ENCODE measurements around the gene PLCB4. TPM values are rescaled to one million over a fixed set of nuclear protein-coding genes. Genes with fewer than 3 reads are reported as not detected.

Gene PLCB4
- total RNA-seq, 1 donor from 2014 or later = 16.4 TPM

DNA sequence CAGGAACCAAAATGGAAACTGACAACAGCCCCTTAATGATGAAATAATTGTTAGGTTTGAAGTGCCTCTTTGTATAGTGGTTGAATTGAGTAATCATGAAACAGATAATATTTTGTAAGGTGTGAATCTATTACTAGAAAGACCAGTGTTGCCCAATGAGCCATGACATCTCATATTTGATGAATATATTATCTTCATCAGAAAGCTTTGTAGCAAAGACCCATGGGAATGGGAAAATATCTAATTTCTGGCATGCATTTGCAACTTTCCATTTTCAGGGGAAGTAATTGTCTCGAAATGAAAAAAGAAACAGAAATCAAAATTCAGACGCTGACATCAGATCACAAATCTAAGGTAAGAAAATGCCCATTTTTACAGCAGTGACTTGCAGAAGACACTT, 388.2 kb downstream of the PLCB4 start:
- DNase-seq = no peak

DNA sequence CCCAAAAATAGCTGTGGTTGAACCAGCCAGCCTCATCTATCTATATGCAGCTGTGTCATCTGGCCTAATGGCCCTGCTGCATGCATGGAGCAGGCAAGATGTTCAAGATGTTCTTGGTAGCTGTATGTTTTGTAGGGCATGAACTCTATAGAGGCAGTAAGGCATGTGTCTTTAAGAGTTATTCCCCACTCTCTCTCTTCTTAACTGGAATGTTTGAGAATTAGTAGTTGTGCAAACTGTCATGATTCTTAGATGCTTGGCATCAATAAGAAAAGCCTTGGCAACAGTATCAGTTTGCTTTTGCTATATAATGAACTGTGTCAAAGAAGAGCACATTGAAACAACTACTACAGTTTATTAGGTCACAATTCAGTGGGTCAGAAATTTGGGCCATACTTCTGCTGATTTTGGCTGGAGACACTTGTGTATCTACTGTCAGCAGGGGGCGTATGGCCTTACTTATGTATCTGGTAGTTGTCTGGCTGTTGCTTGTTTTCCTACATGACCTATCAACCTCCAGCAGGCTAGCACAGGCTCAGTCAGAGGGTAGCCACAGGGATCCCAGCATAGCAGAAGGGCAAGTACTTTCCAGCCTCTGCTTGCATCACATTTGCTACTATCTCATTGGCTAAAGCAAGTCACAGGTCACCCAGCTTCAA, 389.4 kb downstream of the PLCB4 start:
- no peak for DNase-seq

DNA sequence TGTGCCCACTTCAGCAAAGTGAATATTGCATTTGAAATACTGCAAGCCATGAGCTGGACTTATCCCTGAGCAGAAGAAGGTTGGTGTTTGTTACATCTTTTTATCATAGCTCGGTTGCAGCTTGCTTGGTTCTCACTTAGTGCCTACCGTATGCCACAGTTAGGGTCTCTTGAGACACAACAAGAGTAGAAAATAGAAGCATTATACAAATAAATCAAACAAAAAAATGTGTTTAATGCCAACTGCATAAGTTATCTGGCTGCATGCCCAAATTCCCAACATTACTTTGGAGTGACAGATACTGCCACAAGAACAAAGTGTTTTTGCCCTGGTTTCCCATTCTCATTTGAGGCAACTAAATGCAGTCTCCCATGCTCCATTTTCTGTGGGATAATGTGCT, 391.6 kb downstream of the PLCB4 start:
- DNase-seq = peak; percentile 37

DNA sequence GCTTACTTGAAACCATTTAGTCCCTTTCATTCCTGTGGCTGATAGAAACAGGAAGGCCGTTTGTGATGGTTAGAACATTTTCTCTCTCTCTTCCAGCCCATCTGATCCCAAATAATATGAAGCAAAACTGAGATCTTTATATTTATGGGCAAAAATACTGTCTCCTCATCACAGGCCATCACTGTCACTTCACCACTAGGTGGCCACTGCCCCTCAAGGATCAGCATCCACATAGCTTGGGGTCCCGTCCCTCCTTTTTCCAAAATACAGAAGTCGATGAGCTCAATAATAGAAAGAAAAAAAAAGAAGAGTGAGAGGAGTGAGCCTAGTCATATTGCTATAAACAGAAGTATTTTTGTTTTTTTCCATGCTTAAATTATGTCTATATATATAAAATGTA, 399.1 kb downstream of the PLCB4 start:
- no peak for DNase-seq

DNA sequence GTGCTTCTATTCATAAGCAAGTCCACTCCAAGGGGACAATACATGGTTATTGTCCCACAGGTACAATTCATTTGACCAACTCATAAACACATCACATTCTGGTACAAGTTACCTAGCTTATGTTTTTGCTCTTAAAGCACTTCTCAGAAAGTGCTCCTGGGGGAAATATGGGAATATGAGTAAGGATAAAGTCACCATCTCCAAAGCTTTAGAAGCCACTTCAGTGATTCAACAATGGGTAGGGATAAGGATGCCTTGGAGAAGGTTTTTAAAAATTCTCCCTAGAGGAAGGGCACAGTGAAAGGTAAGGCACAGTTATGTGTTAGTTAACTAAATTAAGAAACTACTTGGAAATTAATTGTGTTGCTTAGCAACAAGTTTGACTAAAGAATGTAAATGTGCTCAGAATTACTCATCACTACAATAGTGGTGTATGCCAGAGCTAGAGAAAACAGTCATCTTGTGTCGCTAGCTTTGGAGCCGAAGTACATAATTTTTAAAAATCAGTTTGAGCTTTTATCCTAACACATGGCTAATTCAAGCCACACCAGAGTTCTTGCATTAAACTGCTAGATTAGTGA, 406.0 kb downstream of the PLCB4 start:
- DNase-seq = no peak

DNA sequence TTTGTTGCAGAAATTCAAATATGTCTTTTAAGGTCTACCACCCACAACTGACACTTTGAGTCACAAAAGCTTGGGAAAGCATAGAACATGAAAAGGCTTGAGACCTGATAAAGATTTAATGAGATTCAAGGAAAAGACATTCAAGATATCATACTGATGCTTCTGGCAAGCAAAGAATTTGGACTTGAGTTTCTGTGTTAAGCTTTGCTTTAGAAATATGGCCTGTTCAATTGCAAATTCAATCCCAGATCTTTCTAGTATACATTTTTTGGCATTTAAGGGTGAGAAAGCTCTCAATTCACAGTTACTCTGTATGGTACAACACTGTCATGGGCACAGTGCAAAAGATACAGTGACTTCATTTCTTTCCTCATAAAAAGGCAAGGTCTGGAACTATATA, 406.6 kb downstream of the PLCB4 start:
- no peak for DNase-seq

DNA sequence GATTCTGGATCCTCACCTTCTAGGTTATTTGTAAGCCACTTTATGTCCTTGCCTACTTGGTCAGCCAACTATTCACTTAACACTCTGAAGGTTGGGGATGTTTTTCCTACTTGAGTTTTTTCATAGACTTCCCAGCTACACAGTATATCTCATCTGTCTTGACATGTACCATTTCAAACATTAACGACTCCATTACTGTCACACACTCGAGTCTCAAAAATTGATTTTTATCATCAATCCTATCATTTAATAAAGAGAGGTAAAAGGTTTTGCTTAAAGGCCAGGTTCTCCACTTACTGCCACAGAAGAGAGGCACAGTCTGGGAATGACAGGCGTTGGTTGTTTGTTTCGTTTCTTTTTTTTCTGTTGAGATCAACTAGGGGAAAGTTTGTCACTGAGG, 407.3 kb downstream of the PLCB4 start:
- no peak for DNase-seq

DNA sequence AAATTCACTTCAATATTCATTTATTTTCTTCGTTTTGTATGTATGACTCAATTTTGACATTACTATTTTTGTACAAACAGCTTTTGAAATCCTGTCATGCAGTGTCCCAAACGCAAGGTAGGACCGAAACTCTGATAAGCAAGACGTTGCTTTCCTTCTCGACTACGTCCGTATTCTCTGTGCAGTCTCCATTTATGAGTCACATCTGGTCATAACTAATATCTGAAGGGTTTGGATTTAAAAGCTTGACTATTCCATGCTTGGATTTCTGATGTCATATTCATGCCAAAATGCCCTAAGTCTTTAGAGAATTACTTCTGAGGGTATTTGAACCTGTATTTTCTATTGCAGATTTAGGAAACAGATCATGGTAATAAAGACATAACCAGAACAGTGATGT, 407.8 kb downstream of the PLCB4 start:
- DNase-seq = no peak

DNA sequence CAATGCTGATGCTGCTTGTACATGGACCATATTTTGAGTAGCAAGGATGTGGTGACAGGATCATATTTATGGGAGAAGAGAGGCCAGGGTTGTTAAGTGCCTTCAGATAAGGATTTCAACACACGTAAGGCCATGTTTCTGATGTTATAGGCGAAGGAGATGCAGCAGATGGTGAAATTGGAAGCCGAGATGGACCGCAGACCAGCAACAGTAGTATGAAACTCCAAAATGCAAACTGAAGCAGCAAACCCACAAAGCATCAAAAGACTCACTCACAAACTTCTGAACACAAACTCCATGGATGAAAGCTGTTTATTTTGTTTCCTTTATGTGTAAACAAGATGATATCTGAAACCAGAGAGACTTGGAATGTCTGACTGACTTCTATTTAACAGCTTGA, 409.9 kb downstream of the PLCB4 start:
- DNase-seq = no peak

DNA sequence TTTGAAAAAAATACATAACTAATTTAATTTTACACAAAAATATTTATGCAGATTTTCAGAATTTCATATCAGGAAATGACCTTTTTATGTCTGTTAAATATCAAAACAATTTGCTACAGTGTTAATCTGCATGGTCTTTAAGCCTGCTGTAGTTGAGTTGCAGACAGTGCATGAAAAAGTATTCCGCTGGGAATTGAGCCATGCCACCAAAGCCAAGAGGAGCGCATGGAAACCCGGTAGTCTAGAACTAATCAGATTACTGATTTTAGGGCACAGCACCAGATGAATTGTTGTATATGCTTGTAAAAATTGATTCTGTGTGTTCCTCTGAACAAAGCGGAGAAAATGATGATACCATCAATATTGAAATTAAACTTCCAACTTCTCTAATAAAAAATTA, 411.2 kb downstream of the PLCB4 start:
- peak; percentile 22 for DNase-seq

DNA sequence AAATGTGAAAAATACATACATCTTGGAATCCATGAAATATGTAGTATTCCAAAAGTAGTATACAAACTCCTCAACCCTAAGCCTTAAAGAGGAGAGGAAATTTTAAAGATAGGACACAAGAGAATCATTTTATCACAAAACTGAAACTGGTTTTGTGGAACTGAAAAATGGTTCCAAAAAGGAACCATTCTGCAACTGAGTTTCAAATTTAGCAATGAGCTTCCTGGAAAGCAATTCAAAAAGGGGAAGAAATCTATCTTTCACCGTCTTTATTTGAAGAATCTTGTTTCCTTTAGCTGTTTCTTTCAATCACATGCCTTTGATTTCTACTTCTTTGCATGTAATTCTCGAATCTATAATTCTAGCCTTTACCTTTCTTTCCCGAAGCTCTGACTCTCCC, 413.3 kb downstream of the PLCB4 start:
- no peak for DNase-seq

DNA sequence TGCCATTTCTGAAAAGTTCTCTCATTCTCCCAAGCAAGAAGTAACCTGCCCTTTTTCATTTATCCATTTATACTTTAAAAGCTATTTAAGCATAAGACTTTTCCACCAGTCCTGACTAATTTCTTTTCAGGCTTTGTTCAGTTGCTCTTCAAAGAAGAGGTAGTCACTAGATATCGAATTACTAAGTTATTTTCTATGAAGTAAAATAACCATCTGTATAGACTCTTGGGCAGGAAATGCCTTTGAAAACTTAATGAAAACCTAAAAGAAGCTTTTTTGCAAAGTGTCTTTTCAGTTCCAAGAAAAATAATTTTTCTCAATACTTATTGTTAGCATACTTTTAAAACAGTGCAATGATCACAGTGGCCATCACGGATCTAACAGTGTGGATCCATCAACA, 414.2 kb downstream of the PLCB4 start:
- DNase-seq = no peak

DNA sequence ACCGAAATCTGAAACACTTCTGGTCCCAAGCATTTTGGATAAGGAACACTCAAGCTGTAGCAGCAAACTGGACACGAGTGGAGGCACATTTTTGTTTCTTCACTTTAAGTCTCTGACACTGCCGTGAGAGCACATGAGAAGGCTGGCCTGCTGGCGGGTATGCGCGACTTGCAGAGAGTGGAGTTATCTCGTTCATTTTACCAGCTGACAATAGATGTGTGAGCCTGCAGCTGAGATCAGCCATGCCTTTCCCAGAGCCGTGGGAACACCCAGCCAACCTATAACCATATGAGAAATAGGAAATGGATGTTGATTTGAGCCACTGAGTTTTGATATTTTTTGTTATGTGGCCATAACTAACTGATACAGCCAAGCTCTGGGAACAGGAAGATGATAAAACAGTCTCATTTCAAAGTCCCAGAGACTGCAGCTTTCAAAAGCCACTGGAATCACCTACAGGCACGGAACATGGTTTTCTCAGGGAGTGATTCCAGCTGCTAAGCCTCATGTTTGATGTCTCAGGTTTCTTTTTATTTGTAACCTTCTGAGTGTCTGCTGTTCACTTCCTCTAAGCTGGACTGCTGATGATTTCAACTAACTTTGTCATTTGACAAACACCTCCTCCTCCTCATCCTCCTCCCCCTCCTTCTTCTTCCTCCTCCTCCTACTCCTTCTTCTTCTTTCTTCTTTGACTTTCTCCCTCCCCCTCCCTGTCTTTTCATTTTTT, 416.9 kb downstream of the PLCB4 start:
- no peak for DNase-seq

DNA sequence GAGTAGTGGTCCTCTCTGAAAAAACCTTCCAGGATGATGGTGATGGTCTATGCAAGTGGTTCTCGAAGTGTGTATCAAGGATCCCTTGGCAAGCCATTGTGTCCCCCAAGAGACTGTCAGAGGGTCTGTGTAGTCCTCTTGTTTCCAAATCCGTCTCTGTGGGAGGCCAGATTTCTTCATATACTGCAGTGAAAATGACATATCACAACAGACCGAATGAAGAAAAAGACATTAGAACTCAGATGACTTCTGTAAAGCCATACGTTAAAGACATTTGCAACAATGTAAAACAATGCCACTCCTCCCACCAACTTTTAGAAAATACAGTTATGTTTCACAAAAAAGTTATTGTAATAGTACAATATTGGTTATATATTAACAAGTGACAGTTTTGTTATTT, 418.3 kb downstream of the PLCB4 start:
- no peak for DNase-seq

DNA sequence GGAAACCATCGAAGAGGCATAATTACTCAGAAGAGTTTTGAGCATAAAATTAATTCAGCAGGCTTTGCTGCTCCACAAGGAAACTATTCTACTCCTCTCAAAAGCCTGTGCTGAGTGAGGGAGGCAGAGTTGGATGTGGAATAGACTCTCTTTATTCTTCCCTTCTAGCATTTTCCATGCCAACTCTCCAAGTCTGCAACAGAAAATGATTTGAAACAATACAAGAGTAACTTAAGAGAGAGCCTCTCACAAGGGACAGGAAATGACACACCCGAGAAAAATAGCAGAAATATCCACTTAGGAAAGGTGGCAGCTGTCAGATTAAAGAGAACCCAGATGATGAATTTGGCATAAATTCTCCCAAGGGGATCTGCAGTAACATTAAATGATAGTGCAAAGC, 419.2 kb downstream of the PLCB4 start:
- peak; percentile 37 for DNase-seq

DNA sequence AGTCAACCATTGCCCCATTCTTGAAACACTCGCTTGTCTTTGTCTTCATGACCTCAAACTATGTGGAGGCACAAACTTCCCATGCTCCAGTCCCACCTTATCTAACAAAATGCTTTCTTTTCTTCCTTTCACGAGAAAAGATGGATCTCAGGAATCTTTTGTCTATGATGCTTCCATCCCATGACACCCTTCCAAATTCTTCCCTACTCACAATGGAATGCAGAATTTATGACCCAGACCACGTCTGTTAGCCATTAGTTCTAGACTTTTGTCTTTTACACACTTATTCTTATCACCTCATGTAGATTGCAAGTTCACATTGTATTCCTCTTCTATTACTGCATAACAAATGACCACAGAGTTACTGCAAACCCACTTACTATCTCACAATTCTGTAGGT, 421.3 kb downstream of the PLCB4 start:
- DNase-seq = no peak

DNA sequence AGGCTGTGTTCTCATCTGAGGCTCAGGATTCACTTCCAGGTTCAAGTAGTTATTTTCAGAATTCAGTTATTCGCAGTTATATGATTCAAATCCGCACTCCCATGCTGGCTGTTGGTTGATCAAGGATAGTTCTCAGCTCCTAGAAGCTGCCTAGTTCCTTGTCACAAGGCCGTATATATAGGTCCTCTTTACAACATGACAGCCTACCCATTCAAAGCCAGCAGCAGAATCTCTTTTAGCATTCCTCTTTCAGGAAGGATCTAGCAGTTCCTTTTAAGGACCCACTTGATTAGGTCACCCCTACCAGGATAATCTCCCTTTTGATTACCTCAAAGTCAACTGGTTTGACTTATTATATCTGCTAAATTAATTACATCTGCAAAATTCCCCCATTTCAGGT, 421.7 kb downstream of the PLCB4 start:
- no peak for DNase-seq

DNA sequence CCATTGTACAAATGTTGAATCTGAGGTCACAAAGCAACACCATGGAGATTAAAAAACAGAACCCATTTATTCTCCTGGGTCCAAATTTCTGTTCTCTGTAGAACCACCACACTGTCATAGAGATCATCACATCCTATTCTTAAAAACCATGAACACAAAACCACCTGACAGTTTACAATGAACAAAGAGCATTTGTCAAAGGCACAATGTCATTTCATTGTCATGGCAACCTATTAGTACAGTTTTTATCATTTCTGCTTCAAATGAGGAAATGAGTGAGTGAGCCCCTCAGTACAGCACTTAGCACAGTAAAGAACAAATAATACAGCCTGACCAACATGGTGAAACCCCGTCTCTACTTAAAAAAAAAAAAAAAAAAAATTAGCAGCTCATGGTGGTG, 422.4 kb downstream of the PLCB4 start:
- no peak for DNase-seq

DNA sequence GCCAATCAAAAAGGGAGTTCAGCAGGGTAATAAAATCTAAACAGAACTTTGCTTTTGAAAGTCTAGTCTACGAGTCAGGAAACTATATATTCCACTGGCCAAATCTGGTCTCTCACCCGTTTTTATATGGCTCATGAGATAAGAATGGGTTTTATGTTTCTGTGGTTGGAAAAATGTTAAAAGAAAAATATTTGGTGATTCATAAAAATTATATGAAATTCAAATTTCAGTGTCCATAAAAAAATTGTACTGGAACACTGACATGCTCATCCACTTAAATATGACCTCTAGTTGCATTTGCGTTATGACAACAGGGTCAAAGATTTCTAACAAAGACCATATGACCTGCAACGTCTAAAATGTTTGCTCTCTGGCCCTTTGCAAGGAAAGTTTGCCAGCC, 423.2 kb downstream of the PLCB4 start:
- DNase-seq = no peak

DNA sequence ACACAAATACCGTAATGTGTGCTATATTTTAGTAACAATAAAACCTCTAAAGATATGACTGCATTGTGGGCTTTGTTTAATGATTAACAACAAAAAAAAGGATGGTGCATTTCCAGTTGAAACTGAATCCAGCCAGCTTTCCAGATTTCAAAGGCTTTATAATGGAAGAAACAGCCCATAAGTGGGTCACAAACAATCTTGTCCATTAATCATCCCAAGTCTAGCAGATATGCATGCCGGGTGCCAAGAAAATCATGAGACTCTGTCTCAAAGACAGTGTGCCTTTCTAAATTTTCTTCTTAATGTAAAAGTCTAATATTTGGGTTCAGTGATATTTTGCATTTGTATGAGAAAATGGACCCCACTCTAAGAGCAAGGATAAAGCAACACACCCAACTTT, 424.9 kb downstream of the PLCB4 start:
- no peak for DNase-seq

DNA sequence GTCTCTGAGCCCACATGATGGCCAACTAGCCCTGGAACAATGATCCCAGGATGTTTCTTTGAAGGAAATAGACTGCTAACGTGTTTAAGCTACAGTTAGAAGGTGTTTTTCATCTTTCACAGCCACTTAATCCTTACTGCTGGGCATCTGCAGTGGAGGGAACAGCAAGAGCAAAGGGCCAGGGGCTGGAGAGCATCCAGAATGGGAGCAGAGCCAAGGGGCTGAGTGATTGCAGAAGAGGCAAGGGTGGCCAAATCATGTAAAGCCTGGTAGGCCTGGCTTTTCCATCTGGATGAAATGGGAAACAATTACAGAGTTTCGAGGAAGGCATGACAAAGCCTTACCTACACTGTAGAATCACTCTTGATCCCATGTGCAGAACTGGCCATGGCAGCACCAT, 426.8 kb downstream of the PLCB4 start:
- no peak for DNase-seq

DNA sequence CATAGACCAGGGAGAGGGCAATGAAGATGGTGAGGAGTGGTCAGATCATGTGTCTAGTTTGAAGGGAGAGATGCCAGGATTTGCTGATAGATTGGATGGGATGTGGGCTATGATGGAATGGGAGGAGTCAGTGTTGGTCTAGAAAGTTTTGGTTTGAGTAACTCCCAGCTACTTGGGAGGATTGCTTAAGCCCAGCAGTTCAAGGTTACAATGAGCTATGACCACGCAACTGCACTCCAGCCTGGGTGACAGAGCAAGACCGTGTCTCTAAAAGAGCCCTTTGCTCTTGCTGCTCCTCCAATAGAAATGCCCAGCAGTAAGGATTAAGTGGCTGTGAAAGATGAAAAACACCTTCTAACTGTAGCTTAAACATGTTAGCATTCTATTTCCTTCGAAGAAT, 427.3 kb downstream of the PLCB4 start:
- DNase-seq = no peak

DNA sequence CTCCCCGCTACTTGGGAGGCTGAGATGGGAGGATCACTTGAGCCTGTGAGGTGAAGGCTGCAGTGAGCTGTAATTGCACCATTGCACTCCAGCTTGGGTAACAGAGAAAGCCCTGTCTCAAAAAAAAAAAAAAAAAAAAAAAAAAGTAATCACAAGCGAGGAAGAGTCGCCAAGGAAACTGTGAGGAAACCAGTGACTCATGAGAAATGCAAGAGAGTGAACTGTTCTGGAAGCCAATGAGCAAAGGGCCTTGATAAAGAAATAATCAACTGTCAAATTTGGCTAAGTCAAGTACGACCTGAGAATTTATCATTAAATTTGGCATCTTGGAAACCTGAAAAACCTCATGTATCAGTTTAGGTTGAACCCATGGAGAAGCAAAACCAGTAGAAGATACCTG, 429.4 kb downstream of the PLCB4 start:
- DNase-seq = no peak
